Memory B cell (primary cell): Measurements from ENCODE around the gene TRIM8.
"Not testable (repeated sequence)": the region's sequence is repeated elsewhere in the genome, so short reads cannot be mapped to it uniquely, and the experiment has no call there.

Experiments used
- ATAC-seq: fragments of 150-1000 bp; cut with Tn5 transposase; 2 replicates; pipeline ENCODE4 v1.10.0; 2021; ENCODE audit warnings: low read depth, mild to moderate bottlenecking, moderate library complexity
- DNase-seq, 2 donors: peaks; one replicate each; pipeline ENCODE4 v3.0.0; 2022; ENCODE audit warnings: low spot score in 2 of 2
- H3K27ac Mint-ChIP-seq: one replicate; pipeline ENCODE4 v1.8.0; 2022; ENCODE audit warnings: mild to moderate bottlenecking, moderate library complexity, mixed read lengths
- H3K27me3 Mint-ChIP-seq: one replicate; pipeline ENCODE4 v1.8.0; 2022; ENCODE audit warnings: mixed read lengths
- H3K36me3 Mint-ChIP-seq: one replicate; pipeline ENCODE4 v1.8.0; 2022; ENCODE audit warnings: mild to moderate bottlenecking, mixed read lengths
- H3K4me1 Mint-ChIP-seq: one replicate; pipeline ENCODE4 v1.8.0; 2022; ENCODE audit warnings: mixed read lengths
- H3K4me3 Mint-ChIP-seq: one replicate; pipeline ENCODE4 v1.8.0; 2022; ENCODE audit warnings: mild to moderate bottlenecking, moderate library complexity, mixed read lengths
- H3K9me3 Mint-ChIP-seq: one replicate; pipeline ENCODE4 v1.8.0; 2022; ENCODE audit warnings: mixed read lengths

The TRIM8 gene

GRCh38 chr10:102656026-102656425 lies 11.7 kb downstream of the TRIM8 start:
- peaks cover 27% of the 10 kb centered on the region for H3K4me1 Mint-ChIP-seq
- DNase-seq = no peak
- H3K4me3 Mint-ChIP-seq = no peak overlapping the region
- ATAC-seq = no peak
- H3K27ac Mint-ChIP-seq = no peak overlapping the region
- no peaks in the 10 kb centered on the region for H3K27me3 Mint-ChIP-seq
- H3K36me3 Mint-ChIP-seq = peaks cover 39% of the 10 kb centered on the region
- no peaks in the 10 kb centered on the region for H3K9me3 Mint-ChIP-seq

- DNase-seq = no peak
- H3K36me3 Mint-ChIP-seq = peaks cover 39% of the 10 kb centered on the region
- peaks cover 25% of the 10 kb centered on the region for H3K4me1 Mint-ChIP-seq
- no peak overlapping the region for H3K27ac Mint-ChIP-seq
- no peaks in the 10 kb centered on the region for H3K27me3 Mint-ChIP-seq
- no peaks in the 10 kb centered on the region for H3K9me3 Mint-ChIP-seq
- ATAC-seq = no peak
- no peak overlapping the region for H3K4me3 Mint-ChIP-seq
Observed at GRCh38 chr10:102656791-102657371, 12.6 kb downstream of the TRIM8 start.

- no peak overlapping the region for H3K27ac Mint-ChIP-seq
- H3K4me1 Mint-ChIP-seq = peaks cover 20% of the 10 kb centered on the region
- no peaks in the 10 kb centered on the region for H3K9me3 Mint-ChIP-seq
- no peak overlapping the region for H3K4me3 Mint-ChIP-seq
- no peaks in the 10 kb centered on the region for H3K27me3 Mint-ChIP-seq
- no peak for DNase-seq
- ATAC-seq = no peak
- H3K36me3 Mint-ChIP-seq = peaks cover 39% of the 10 kb centered on the region
Observed at GRCh38 chr10:102657451-102657850, 13.2 kb downstream of the TRIM8 start.

- Mint-ChIP-seq H3K27ac (no peak overlapping the region), H3K4me3 (no peak overlapping the region), H3K27me3 (no peaks in the 10 kb centered on the region), H3K4me1 (peaks cover 18% of the 10 kb centered on the region), H3K36me3 (peaks cover 37% of the 10 kb centered on the region), H3K9me3 (no peaks in the 10 kb centered on the region)
- no peak for ATAC-seq
- no peak for DNase-seq
Observed at GRCh38 chr10:102657984-102658724, 13.9 kb downstream of the TRIM8 start.

- ATAC-seq = no peak
- DNase-seq = no peak
- Mint-ChIP-seq H3K4me1 (peaks cover 11% of the 10 kb centered on the region), H3K27ac (no peak overlapping the region), H3K36me3 (peaks cover 31% of the 10 kb centered on the region), H3K4me3 (no peak overlapping the region), H3K9me3 (no peaks in the 10 kb centered on the region), H3K27me3 (no peaks in the 10 kb centered on the region)
Observed at GRCh38 chr10:102658802-102659201, 14.5 kb downstream of the TRIM8 start.

GRCh38 chr10:102660888-102661657 lies 16.8 kb downstream of the TRIM8 start:
- H3K4me1 Mint-ChIP-seq = peaks cover 9% of the 10 kb centered on the region
- H3K4me3 Mint-ChIP-seq = peak overlapping the region; percentile 37
- H3K36me3 Mint-ChIP-seq = peaks cover 18% of the 10 kb centered on the region
- no peaks in the 10 kb centered on the region for H3K27me3 Mint-ChIP-seq
- DNase-seq (no peak), ATAC-seq (peak; percentile 81)
- H3K27ac Mint-ChIP-seq = no peak overlapping the region
- H3K9me3 Mint-ChIP-seq = no peaks in the 10 kb centered on the region

- ATAC-seq = no peak
- DNase-seq = no peak
- Mint-ChIP-seq H3K27me3 (no peaks in the 10 kb centered on the region), H3K4me3 (peak overlapping the region; percentile 37), H3K36me3 (peaks cover 13% of the 10 kb centered on the region), H3K9me3 (no peaks in the 10 kb centered on the region), H3K27ac (no peak overlapping the region), H3K4me1 (peaks cover 9% of the 10 kb centered on the region)
Observed at GRCh38 chr10:102661658-102662028, 17.4 kb downstream of the TRIM8 start.

- Mint-ChIP-seq H3K27me3 (no peaks in the 10 kb centered on the region), H3K4me3 (no peak overlapping the region), H3K36me3 (no peaks in the 10 kb centered on the region), H3K9me3 (no peaks in the 10 kb centered on the region), H3K27ac (no peak overlapping the region), H3K4me1 (peaks cover 3% of the 10 kb centered on the region)
- DNase-seq = no peak
- no peak for ATAC-seq
Observed at GRCh38 chr10:102665904-102666509, 21.7 kb downstream of the TRIM8 start.

- not testable (repeated sequence) for H3K27me3 Mint-ChIP-seq, H3K4me1 Mint-ChIP-seq, H3K9me3 Mint-ChIP-seq, DNase-seq, H3K27ac Mint-ChIP-seq, H3K4me3 Mint-ChIP-seq, H3K36me3 Mint-ChIP-seq, ATAC-seq
Observed at GRCh38 chr10:102667411-102667810, 23.1 kb downstream of the TRIM8 start.

GRCh38 chr10:102668326-102669107 lies 24.2 kb downstream of the TRIM8 start:
- H3K4me1 Mint-ChIP-seq = no peaks in the 10 kb centered on the region
- H3K9me3 Mint-ChIP-seq = no peaks in the 10 kb centered on the region
- DNase-seq (no peak), ATAC-seq (no peak)
- no peak overlapping the region for H3K27ac Mint-ChIP-seq
- H3K36me3 Mint-ChIP-seq = no peaks in the 10 kb centered on the region
- H3K27me3 Mint-ChIP-seq = no peaks in the 10 kb centered on the region
- no peak overlapping the region for H3K4me3 Mint-ChIP-seq

GRCh38 chr10:102669206-102670064 lies 25.2 kb downstream of the TRIM8 start:
- Mint-ChIP-seq H3K4me1 (peaks cover 7% of the 10 kb centered on the region), H3K27me3 (no peaks in the 10 kb centered on the region), H3K4me3 (no peak overlapping the region), H3K9me3 (no peaks in the 10 kb centered on the region), H3K27ac (no peak overlapping the region), H3K36me3 (no peaks in the 10 kb centered on the region)
- ATAC-seq (no peak), DNase-seq (no peak)

GRCh38 chr10:102670065-102670670 lies 25.9 kb downstream of the TRIM8 start:
- ATAC-seq = no peak
- H3K4me1 Mint-ChIP-seq = peaks cover 7% of the 10 kb centered on the region
- no peak for DNase-seq
- no peaks in the 10 kb centered on the region for H3K27me3 Mint-ChIP-seq
- H3K9me3 Mint-ChIP-seq = no peaks in the 10 kb centered on the region
- no peaks in the 10 kb centered on the region for H3K36me3 Mint-ChIP-seq
- no peak overlapping the region for H3K4me3 Mint-ChIP-seq
- no peak overlapping the region for H3K27ac Mint-ChIP-seq
